GM21360 (cell line): ENCODE data around the gene ADCYAP1R1.

ENCODE experiments used
- ATAC-seq: cut with Tn5 transposase; IDR thresholded peaks from one replicate; pipeline ENCODE4 v1.9.1; 2021; ENCODE audit warnings: mild to moderate bottlenecking, moderate library complexity; ENCODE audit not compliant: unreplicated experiment

ADCYAP1R1 gene

GRCh38 chr7:31082447-31082846 is 30.3 kb downstream of the ADCYAP1R1 start:
- ATAC-seq, result no peak

GRCh38 chr7:31083210-31083786 is 31.2 kb downstream of the ADCYAP1R1 start:
- ATAC-seq, result no peak

GRCh38 chr7:31084226-31084625 is 32.1 kb downstream of the ADCYAP1R1 start:
- no peak for ATAC-seq

- ATAC-seq, result no peak
Measured at GRCh38 chr7:31087351-31087750, 35.2 kb downstream of the ADCYAP1R1 start.

- ATAC-seq, result no peak
Measured at GRCh38 chr7:31091924-31092434, 39.9 kb downstream of the ADCYAP1R1 start.

GRCh38 chr7:31092606-31093005 is 40.5 kb downstream of the ADCYAP1R1 start:
- ATAC-seq, result no peak

- no peak for ATAC-seq
Measured at GRCh38 chr7:31093282-31093681, 41.2 kb downstream of the ADCYAP1R1 start.

- ATAC-seq, result no peak
Measured at GRCh38 chr7:31094271-31094670, 42.2 kb downstream of the ADCYAP1R1 start.

GRCh38 chr7:31095286-31096197 is 43.4 kb downstream of the ADCYAP1R1 start:
- ATAC-seq, result no peak

- no peak for ATAC-seq
Measured at GRCh38 chr7:31096198-31096876, 44.2 kb downstream of the ADCYAP1R1 start.

- ATAC-seq, result no peak
Measured at GRCh38 chr7:31096877-31097258, 44.8 kb downstream of the ADCYAP1R1 start.

GRCh38 chr7:31098642-31099360 is 46.7 kb downstream of the ADCYAP1R1 start:
- no peak for ATAC-seq

GRCh38 chr7:31099451-31100444 is 47.6 kb downstream of the ADCYAP1R1 start:
- ATAC-seq, result no peak

GRCh38 chr7:31100445-31100844 is 48.3 kb downstream of the ADCYAP1R1 start:
- no peak for ATAC-seq

GRCh38 chr7:31100871-31101270 is 48.8 kb downstream of the ADCYAP1R1 start:
- ATAC-seq, result no peak

GRCh38 chr7:31101544-31101943 is 49.4 kb downstream of the ADCYAP1R1 start:
- no peak for ATAC-seq

GRCh38 chr7:31102151-31102972 is 50.3 kb downstream of the ADCYAP1R1 start:
- no peak for ATAC-seq

- no peak for ATAC-seq
Measured at GRCh38 chr7:31102973-31103850, 51.1 kb downstream of the ADCYAP1R1 start.
